ENCODE measurements around the gene PTPRK. TPM values are rescaled to one million over a fixed set of nuclear protein-coding genes. Genes with fewer than 3 reads are reported as not detected.

The PTPRK gene
- total and polyA plus RNA-seq, 2 donors (not counting 1 experiment from before 2014, with no cell fraction given), result 16.2 to 18.7 TPM

DNA sequence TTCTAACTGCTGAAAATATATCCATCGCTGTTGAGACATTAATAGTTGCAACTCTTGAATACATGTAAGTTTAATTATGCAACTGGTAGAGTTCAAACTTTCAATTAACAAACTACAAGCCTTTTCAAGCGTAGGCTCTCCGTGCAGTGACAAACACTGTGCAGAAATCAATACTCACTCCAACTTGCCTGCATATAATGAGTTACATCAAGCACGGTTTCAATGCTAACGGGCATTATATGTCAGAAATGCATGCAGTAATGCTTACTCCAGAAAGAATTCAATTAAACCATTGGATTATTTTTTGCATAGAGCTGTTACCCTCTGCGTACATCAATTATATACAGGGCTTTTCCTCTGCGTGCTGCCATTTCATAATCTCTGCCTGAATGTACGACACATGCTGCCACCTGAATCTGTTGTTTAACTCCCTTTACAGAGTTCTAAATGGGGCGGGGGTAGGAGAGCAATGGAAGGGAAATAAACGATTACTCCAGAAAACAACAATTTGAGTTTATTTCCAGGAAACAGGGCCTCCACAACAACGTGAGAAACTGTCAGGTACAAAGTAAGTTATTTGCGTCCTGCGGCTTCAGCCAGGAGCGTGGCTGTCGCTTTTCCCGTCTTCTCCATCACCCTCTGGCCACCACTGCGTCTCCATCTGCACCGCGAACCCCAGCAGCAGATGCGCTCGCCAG, 1.8 kb downstream of the PTPRK start:
- 17% methylated on average over 14 of the region's 21 CpGs for WGBS (ENCODE audit: insufficient coverage)
- H2AFZ ChIP-seq (ENCODE audit: insufficient read depth, low read depth, low read length, poor library complexity, severe bottlenecking), result peak overlapping the region; percentile 80
- DNase-seq (no peak), ATAC-seq (ENCODE audit: low read depth) (no peak)
- H3K36me3 ChIP-seq (replicated peaks in 1 of 2; ENCODE audit: control extremely low read depth in 1 of 2, control insufficient read depth in 1 of 2, extremely low read depth in 1 of 2, insufficient read depth in 2 of 2, low read length in 1 of 2), result no peaks in the 10 kb centered on the region
- peak overlapping the region; percentile 87 for H3K4me2 ChIP-seq (replicated peaks; ENCODE audit: low read depth, low read length, poor library complexity, severe bottlenecking)
- peak overlapping the region in 2 of 5 experiments; percentile 55 to 65 for H3K4me3 ChIP-seq (ENCODE audit: control extremely low read depth in 1 of 5, extremely low read depth in 1 of 5, insufficient read depth in 1 of 5, low read depth in 2 of 5, low read length in 4 of 5)
- no peaks in the 10 kb centered on the region for H3K9me3 Mint-ChIP-seq (ENCODE audit: insufficient read depth)
- peaks cover 73% of the 10 kb centered on the region for H3K27me3 Mint-ChIP-seq
- TF ChIP-seq, protein P1, sequence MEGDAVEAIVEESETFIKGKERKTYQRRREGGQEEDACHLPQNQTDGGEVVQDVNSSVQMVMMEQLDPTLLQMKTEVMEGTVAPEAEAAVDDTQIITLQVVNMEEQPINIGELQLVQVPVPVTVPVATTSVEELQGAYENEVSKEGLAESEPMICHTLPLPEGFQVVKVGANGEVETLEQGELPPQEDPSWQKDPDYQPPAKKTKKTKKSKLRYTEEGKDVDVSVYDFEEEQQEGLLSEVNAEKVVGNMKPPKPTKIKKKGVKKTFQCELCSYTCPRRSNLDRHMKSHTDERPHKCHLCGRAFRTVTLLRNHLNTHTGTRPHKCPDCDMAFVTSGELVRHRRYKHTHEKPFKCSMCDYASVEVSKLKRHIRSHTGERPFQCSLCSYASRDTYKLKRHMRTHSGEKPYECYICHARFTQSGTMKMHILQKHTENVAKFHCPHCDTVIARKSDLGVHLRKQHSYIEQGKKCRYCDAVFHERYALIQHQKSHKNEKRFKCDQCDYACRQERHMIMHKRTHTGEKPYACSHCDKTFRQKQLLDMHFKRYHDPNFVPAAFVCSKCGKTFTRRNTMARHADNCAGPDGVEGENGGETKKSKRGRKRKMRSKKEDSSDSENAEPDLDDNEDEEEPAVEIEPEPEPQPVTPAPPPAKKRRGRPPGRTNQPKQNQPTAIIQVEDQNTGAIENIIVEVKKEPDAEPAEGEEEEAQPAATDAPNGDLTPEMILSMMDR (IDR thresholded peaks at IDR 0.05), result no peak
- no peak for TF ChIP-seq EZH2 (IDR thresholded peaks at IDR 0.05; ENCODE audit: borderline replicate concordance, insufficient read depth, low read depth, low read length, poor library complexity, severe bottlenecking)
- H3K79me2 ChIP-seq (ENCODE audit: control insufficient read depth, insufficient read depth, low read length), result no peaks in the 10 kb centered on the region
- peaks cover 0 to 36% (median 30%) of the 10 kb centered on the region in 4 experiments for H3K27me3 ChIP-seq (replicated peaks in 1 of 4; ENCODE audit: control extremely low read depth in 1 of 4, control insufficient read depth in 3 of 4, insufficient read depth in 4 of 4, low read length in 3 of 4)
- H4K20me1 ChIP-seq (ENCODE audit: control insufficient read depth, insufficient read depth, low read length, poor library complexity, severe bottlenecking), result no peaks in the 10 kb centered on the region
- H3K27ac Mint-ChIP-seq, result no peak overlapping the region
- ChIA-PET CTCF (no interaction called here), POLR2A (no interaction called here)
- H3K4me3 Mint-ChIP-seq, result peak overlapping the region; percentile 66
- peaks cover 20% of the 10 kb centered on the region for H3K4me1 Mint-ChIP-seq
- peaks cover 0 to 11% (median 0%) of the 10 kb centered on the region in 3 donors for H3K9me3 ChIP-seq (ENCODE audit: control extremely low read depth in 1 of 3, control insufficient read depth in 2 of 3, insufficient read depth in 1 of 3, low read length in 2 of 3)
- no peak overlapping the region for H3K9ac ChIP-seq (ENCODE audit: low read length)
- H3K27ac ChIP-seq (ENCODE audit: low read length in 2 of 2), result no peak overlapping the region
- H3K4me1 ChIP-seq (ENCODE audit: control insufficient read depth in 2 of 2, insufficient read depth in 2 of 2, low read length in 2 of 2), result peaks cover 21 to 23% of the 10 kb centered on the region in 2 donors
- intact Hi-C loops (cut with micrococcal nuclease), result no loop called here

DNA sequence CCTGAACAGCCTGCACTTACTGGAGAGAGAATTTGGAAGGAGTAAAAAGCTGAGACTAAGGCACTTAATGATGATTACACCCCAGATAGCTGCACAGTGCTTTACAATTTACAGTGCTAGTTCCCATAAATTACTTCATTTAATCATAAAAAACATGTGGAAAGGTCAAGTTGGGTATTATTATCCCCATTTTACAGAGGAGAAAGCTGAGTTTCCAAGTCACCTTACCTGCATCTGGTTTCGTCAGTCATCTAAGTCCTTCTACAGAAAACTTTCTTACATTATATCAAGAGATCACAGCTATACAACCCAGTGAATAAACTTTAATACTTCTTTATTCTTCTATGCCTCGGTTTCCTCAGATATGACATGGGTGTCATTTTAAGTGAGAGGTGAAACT, 3.3 kb downstream of the PTPRK start:
- POLR2A ChIA-PET, result no interaction called here

More for the DNA sequence above, 3.3 kb downstream of the PTPRK start:
- ATAC-seq (ENCODE audit: low read depth) (no peak), DNase-seq (no peak)
- H3K4me3 Mint-ChIP-seq, result no peak overlapping the region
- peaks cover 21 to 23% of the 10 kb centered on the region in 2 donors for H3K4me1 ChIP-seq (ENCODE audit: control insufficient read depth in 2 of 2, insufficient read depth in 2 of 2, low read length in 2 of 2)
- H3K9ac ChIP-seq (ENCODE audit: low read length), result no peak overlapping the region
- 83% methylated on average over 1 of the region's 2 CpGs for WGBS (ENCODE audit: insufficient coverage)
- H3K27me3 Mint-ChIP-seq, result peaks cover 60% of the 10 kb centered on the region
- TF ChIP-seq, protein P1 (IDR thresholded peaks at IDR 0.05), result no peak
- TF ChIP-seq EZH2 (IDR thresholded peaks at IDR 0.05; ENCODE audit: borderline replicate concordance, insufficient read depth, low read depth, low read length, poor library complexity, severe bottlenecking), result no peak
- H3K4me2 ChIP-seq (replicated peaks; ENCODE audit: low read depth, low read length, poor library complexity, severe bottlenecking), result no peak overlapping the region
- peaks cover 20% of the 10 kb centered on the region for H3K4me1 Mint-ChIP-seq
- no peaks in the 10 kb centered on the region for H3K9me3 Mint-ChIP-seq (ENCODE audit: insufficient read depth)
- intact Hi-C loops (cut with micrococcal nuclease), result no loop called here
- no peaks in the 10 kb centered on the region for H3K79me2 ChIP-seq (ENCODE audit: control insufficient read depth, insufficient read depth, low read length)
- no peak overlapping the region for H2AFZ ChIP-seq (ENCODE audit: insufficient read depth, low read depth, low read length, poor library complexity, severe bottlenecking)
- peaks cover 0 to 32% (median 25%) of the 10 kb centered on the region in 4 experiments for H3K27me3 ChIP-seq (replicated peaks in 1 of 4; ENCODE audit: control extremely low read depth in 1 of 4, control insufficient read depth in 3 of 4, insufficient read depth in 4 of 4, low read length in 3 of 4)
- H3K4me3 ChIP-seq (ENCODE audit: control extremely low read depth in 1 of 5, extremely low read depth in 1 of 5, insufficient read depth in 1 of 5, low read depth in 2 of 5, low read length in 4 of 5), result no peak overlapping the region
- H3K9me3 ChIP-seq (ENCODE audit: control extremely low read depth in 1 of 3, control insufficient read depth in 2 of 3, insufficient read depth in 1 of 3, low read length in 2 of 3), result peaks cover 0 to 11% (median 0%) of the 10 kb centered on the region in 3 donors
- H3K27ac ChIP-seq (ENCODE audit: low read length in 2 of 2), result no peak overlapping the region
- H4K20me1 ChIP-seq (ENCODE audit: control insufficient read depth, insufficient read depth, low read length, poor library complexity, severe bottlenecking), result no peaks in the 10 kb centered on the region
- CTCF ChIA-PET, result interaction anchor here (0.8 kb wide), 1 partner anchor 780 kb away, joined by 3 read pairs; no protein-coding TSS in a partner anchor
- H3K36me3 ChIP-seq (replicated peaks in 1 of 2; ENCODE audit: control extremely low read depth in 1 of 2, control insufficient read depth in 1 of 2, extremely low read depth in 1 of 2, insufficient read depth in 2 of 2, low read length in 1 of 2), result no peaks in the 10 kb centered on the region
- H3K27ac Mint-ChIP-seq, result no peak overlapping the region
